Vagina (tissue), 2 donors: ENCODE results near the gene TAF1B. TPM values are rescaled to one million over a fixed set of nuclear protein-coding genes. Genes with fewer than 3 reads are reported as not detected.
A peak's percentile ranks its signal among the peaks of the same experiment; 100 is the strongest.

Source experiments
- DNase-seq, 2 donors: peaks; one replicate each; pipeline ENCODE4 v3.0.0-alpha.2; 2017; ENCODE audit errors: extremely low spot score in 2 of 2
- H3K27ac ChIP-seq: fragments of 200-600 bp; sonication (generic); one replicate; pipeline ENCODE4 v1.5.1; 2019
- H3K27me3 ChIP-seq: fragments of 200-600 bp; sonication (generic); one replicate; pipeline ENCODE4 v1.5.1; 2019
- H3K36me3 ChIP-seq, 2 donors: fragments of 200-600 bp; sonication (generic); one replicate each; pipeline ENCODE4 v1.5.1; 2017 to 2019
- H3K4me1 ChIP-seq: fragments of 200-600 bp; sonication (generic); one replicate; pipeline ENCODE4 v1.5.1; 2019
- H3K4me3 ChIP-seq, 2 donors: fragments of 200-600 bp; sonication (generic); 1 replicate in 1 of 2; 2 replicates in 1 of 2; pipeline ENCODE4 v1.5.1; 2016 to 2019
- H3K9me3 ChIP-seq: fragments of 200-600 bp; sonication (generic); one replicate; pipeline ENCODE4 v1.5.1; 2019
- CTCF ChIP-seq, 3 experiments: fragments of 450-650 bp in 2 of 3; fragments of 200-600 bp in 1 of 3; sonication (generic) in 1 of 3; IDR thresholded peaks; one replicate each; pipeline ENCODE4 v1.5.1; 2017 to 2019; ENCODE audit warnings: antibody characterized with exemption in 3 of 3, mild to moderate bottlenecking in 2 of 3, moderate library complexity in 2 of 3
- POLR2A ChIP-seq, 2 donors: fragments of 450-650 bp; IDR thresholded peaks; one replicate each; pipeline ENCODE4 v1.6.1; 2017; ENCODE audit warnings: antibody characterized with exemption in 2 of 2, mild to moderate bottlenecking in 2 of 2, moderate library complexity in 2 of 2
- POLR2AphosphoS5 ChIP-seq, 2 donors: sonication (generic); formaldehyde crosslinking; IDR thresholded peaks; one replicate each; pipeline ENCODE4 v1.9.0; 2017; ENCODE audit warnings: antibody characterized with exemption in 2 of 2, mild to moderate bottlenecking in 2 of 2, low read depth in 1 of 2; ENCODE audit not compliant: insufficient read depth in 1 of 2
- intact Hi-C: fragments of 100-400 bp; cut with DNase I; formaldehyde crosslinking; loops from one replicate; pipeline ENCODE4 v1.15.1; 2023
- total RNA-seq: library from RNA; depleted of rRNA; stranded (reverse); fragments of >200 nt; gene quantifications from one replicate; pipeline ENCODE4 v1.2.3, GENCODE V29; 2016

The TAF1B gene
- total RNA-seq, 1 donor from 2014 or later: 20.1 TPM

- no peaks in the 10 kb centered on the region for H3K9me3 ChIP-seq
- no peak overlapping the region for H3K4me3 ChIP-seq
- no peaks in the 10 kb centered on the region for H3K36me3 ChIP-seq
- H3K27ac ChIP-seq: peak overlapping the region; percentile 97
- H3K27me3 ChIP-seq: no peaks in the 10 kb centered on the region
- peaks cover 45% of the 10 kb centered on the region for H3K4me1 ChIP-seq
- TF ChIP-seq POLR2AphosphoS5 (IDR thresholded peaks at IDR 0.05; ENCODE audit: insufficient read depth in 1 of 2, low read depth in 1 of 2) (no peak), CTCF (IDR thresholded peaks at IDR 0.05) (no peak), POLR2A (IDR thresholded peaks at IDR 0.05) (no peak)
- intact Hi-C loops: no loop called here
- DNase-seq: no peak
Observed at GRCh38 chr2:9800639-9800974, 42.7 kb upstream of the TAF1B start.

GRCh38 chr2:9800975-9801726, 42.1 kb upstream of the TAF1B start:
- intact Hi-C loops: no loop called here
- TF ChIP-seq CTCF (IDR thresholded peaks at IDR 0.05): no peak
- TF ChIP-seq POLR2AphosphoS5 (IDR thresholded peaks at IDR 0.05; ENCODE audit: insufficient read depth in 1 of 2, low read depth in 1 of 2): no peak
- no peak for TF ChIP-seq POLR2A (IDR thresholded peaks at IDR 0.05)

GRCh38 chr2:9802576-9802993, 40.7 kb upstream of the TAF1B start:
- TF ChIP-seq POLR2AphosphoS5 (IDR thresholded peaks at IDR 0.05; ENCODE audit: insufficient read depth in 1 of 2, low read depth in 1 of 2) (no peak), CTCF (IDR thresholded peaks at IDR 0.05) (no peak), POLR2A (IDR thresholded peaks at IDR 0.05) (no peak)

More at GRCh38 chr2:9800975-9801726, 42.1 kb upstream of the TAF1B start:
- DNase-seq: no peak
- H3K36me3 ChIP-seq: no peaks in the 10 kb centered on the region
- peak overlapping the region; percentile 97 for H3K27ac ChIP-seq
- no peaks in the 10 kb centered on the region for H3K9me3 ChIP-seq
- H3K4me1 ChIP-seq: peaks cover 45% of the 10 kb centered on the region
- no peaks in the 10 kb centered on the region for H3K27me3 ChIP-seq
- H3K4me3 ChIP-seq: no peak overlapping the region

GRCh38 chr2:9803023-9803805, 40.1 kb upstream of the TAF1B start:
- TF ChIP-seq POLR2AphosphoS5 (IDR thresholded peaks at IDR 0.05; ENCODE audit: insufficient read depth in 1 of 2, low read depth in 1 of 2) (no peak), POLR2A (IDR thresholded peaks at IDR 0.05) (no peak), CTCF (IDR thresholded peaks at IDR 0.05) (no peak)
- no peak for DNase-seq
- H3K36me3 ChIP-seq: no peaks in the 10 kb centered on the region
- H3K4me3 ChIP-seq: no peak overlapping the region
- H3K9me3 ChIP-seq: no peaks in the 10 kb centered on the region
- H3K27ac ChIP-seq: peak overlapping the region; percentile 97
- intact Hi-C loops: no loop called here
- H3K4me1 ChIP-seq: peaks cover 45% of the 10 kb centered on the region
- H3K27me3 ChIP-seq: no peaks in the 10 kb centered on the region

More at GRCh38 chr2:9802576-9802993, 40.7 kb upstream of the TAF1B start:
- Histone ChIP-seq H3K27me3 (no peaks in the 10 kb centered on the region), H3K36me3 (no peaks in the 10 kb centered on the region), H3K4me3 (no peak overlapping the region), H3K27ac (peak overlapping the region; percentile 97), H3K9me3 (no peaks in the 10 kb centered on the region), H3K4me1 (peaks cover 45% of the 10 kb centered on the region)
- intact Hi-C loops: no loop called here
- DNase-seq: no peak
